PFSK-1 (cell line): Measurements from ENCODE around the gene COA1.

ENCODE experiments used
- FOXP2 ChIP-seq: optimal IDR thresholded peaks from 2 replicates; pipeline ENCODE3; 2011; ENCODE audit warnings: borderline replicate concordance, control low read depth, inconsistent platforms; ENCODE audit not compliant: insufficient read depth; ENCODE audit errors: extremely low read length, extremely low read depth
- POLR2AphosphoS5 ChIP-seq: IDR thresholded peaks from 2 replicates; pipeline ENCODE4 v1.6.1; 2012; ENCODE audit warnings: low read depth, mild to moderate bottlenecking, control low read depth, low read length, moderate library complexity
- SIN3A ChIP-seq: IDR thresholded peaks from 2 replicates; pipeline ENCODE4 v1.6.1; 2012; ENCODE audit warnings: mild to moderate bottlenecking, low read length, moderate library complexity, borderline replicate concordance; ENCODE audit not compliant: insufficient read depth
- TAF1 ChIP-seq: IDR thresholded peaks from 2 replicates; pipeline ENCODE4 v1.6.1; 2012; ENCODE audit warnings: low read length, control low read depth, borderline replicate concordance; ENCODE audit not compliant: insufficient read depth
- TF ChIP-seq, protein P1 (sequence below), 2 experiments: IDR thresholded peaks; 2 replicates each; pipeline versions ENCODE4 v1.6.1 to v1.8.0; 2011 to 2012; ENCODE audit warnings: low read depth in 2 of 2, low read length in 2 of 2, control low read depth in 1 of 2, inconsistent platforms in 1 of 2, mild to moderate bottlenecking in 1 of 2, moderate library complexity in 1 of 2; ENCODE audit not compliant: insufficient read depth in 1 of 2

The COA1 gene

GRCh38 chr7:43769281-43769680 lies 40.0 kb upstream of the COA1 start:
- TF ChIP-seq TAF1 = no peak
- TF ChIP-seq POLR2AphosphoS5 = no peak
- no peak for TF ChIP-seq SIN3A
- TF ChIP-seq, protein P1, sequence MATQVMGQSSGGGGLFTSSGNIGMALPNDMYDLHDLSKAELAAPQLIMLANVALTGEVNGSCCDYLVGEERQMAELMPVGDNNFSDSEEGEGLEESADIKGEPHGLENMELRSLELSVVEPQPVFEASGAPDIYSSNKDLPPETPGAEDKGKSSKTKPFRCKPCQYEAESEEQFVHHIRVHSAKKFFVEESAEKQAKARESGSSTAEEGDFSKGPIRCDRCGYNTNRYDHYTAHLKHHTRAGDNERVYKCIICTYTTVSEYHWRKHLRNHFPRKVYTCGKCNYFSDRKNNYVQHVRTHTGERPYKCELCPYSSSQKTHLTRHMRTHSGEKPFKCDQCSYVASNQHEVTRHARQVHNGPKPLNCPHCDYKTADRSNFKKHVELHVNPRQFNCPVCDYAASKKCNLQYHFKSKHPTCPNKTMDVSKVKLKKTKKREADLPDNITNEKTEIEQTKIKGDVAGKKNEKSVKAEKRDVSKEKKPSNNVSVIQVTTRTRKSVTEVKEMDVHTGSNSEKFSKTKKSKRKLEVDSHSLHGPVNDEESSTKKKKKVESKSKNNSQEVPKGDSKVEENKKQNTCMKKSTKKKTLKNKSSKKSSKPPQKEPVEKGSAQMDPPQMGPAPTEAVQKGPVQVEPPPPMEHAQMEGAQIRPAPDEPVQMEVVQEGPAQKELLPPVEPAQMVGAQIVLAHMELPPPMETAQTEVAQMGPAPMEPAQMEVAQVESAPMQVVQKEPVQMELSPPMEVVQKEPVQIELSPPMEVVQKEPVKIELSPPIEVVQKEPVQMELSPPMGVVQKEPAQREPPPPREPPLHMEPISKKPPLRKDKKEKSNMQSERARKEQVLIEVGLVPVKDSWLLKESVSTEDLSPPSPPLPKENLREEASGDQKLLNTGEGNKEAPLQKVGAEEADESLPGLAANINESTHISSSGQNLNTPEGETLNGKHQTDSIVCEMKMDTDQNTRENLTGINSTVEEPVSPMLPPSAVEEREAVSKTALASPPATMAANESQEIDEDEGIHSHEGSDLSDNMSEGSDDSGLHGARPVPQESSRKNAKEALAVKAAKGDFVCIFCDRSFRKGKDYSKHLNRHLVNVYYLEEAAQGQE (IDR thresholded peaks at IDR 0.05; ENCODE audit: insufficient read depth in 1 of 2, low read depth in 2 of 2, low read length in 2 of 2) = no peak
- TF ChIP-seq FOXP2 = no peak

- TF ChIP-seq FOXP2 (no peak), POLR2AphosphoS5 (no peak), TAF1 (no peak), SIN3A (no peak)
- TF ChIP-seq, protein P1 (IDR thresholded peaks at IDR 0.05; ENCODE audit: insufficient read depth in 1 of 2, low read depth in 2 of 2, low read length in 2 of 2) = no peak
These were observed 39.6 kb upstream of the COA1 start for GRCh38 chr7:43768887-43769272.

- TF ChIP-seq POLR2AphosphoS5 = no peak
- TF ChIP-seq, protein P1 (IDR thresholded peaks at IDR 0.05; ENCODE audit: insufficient read depth in 1 of 2, low read depth in 2 of 2, low read length in 2 of 2) = no peak
- TF ChIP-seq FOXP2 = no peak
- TF ChIP-seq SIN3A = no peak
- TF ChIP-seq TAF1 = no peak
These were observed 39.0 kb upstream of the COA1 start for GRCh38 chr7:43768201-43768886.

- TF ChIP-seq, protein P1 (IDR thresholded peaks at IDR 0.05; ENCODE audit: insufficient read depth in 1 of 2, low read depth in 2 of 2, low read length in 2 of 2) = no peak
- TF ChIP-seq POLR2AphosphoS5 (no peak), SIN3A (no peak), FOXP2 (no peak), TAF1 (no peak)
These were observed 38.0 kb upstream of the COA1 start for GRCh38 chr7:43767311-43767710.
